ENCODE data around the gene LDHA.
"Not testable (repeated sequence)": the region's sequence is repeated elsewhere in the genome, so short reads cannot be mapped to it uniquely, and the experiment has no call there.

Gene LDHA

GRCh38 chr11:18394928-18395734 lies 768 bp downstream of the LDHA start:
- DNase-seq, result peak in 6 of 14 donors; percentile 16 to 63 (median 46)

- peak; percentile 80 to 99 (median 94) for DNase-seq
Measured at GRCh38 chr11:18395735-18396504, 1.6 kb downstream of the LDHA start.

GRCh38 chr11:18397921-18398320 lies 3.6 kb downstream of the LDHA start:
- no peak for DNase-seq

GRCh38 chr11:18401077-18401476 lies 6.7 kb downstream of the LDHA start:
- DNase-seq, result not testable (repeated sequence)

- DNase-seq, result no peak
Measured at GRCh38 chr11:18404062-18404461, 9.7 kb downstream of the LDHA start.

- DNase-seq, result not testable (repeated sequence)
Measured at GRCh38 chr11:18407400-18407799, 13.0 kb downstream of the LDHA start.

- DNase-seq, result no peak
Measured at GRCh38 chr11:18408558-18409291, 14.4 kb downstream of the LDHA start.

GRCh38 chr11:18416459-18416858 lies 22.1 kb downstream of the LDHA start:
- DNase-seq, result no peak

- DNase-seq, result no peak
Measured at GRCh38 chr11:18419040-18419439, 24.7 kb downstream of the LDHA start.

GRCh38 chr11:18420067-18420466 lies 25.7 kb downstream of the LDHA start:
- no peak for DNase-seq

GRCh38 chr11:18427240-18427639 lies 32.9 kb downstream of the LDHA start:
- no peak for DNase-seq

GRCh38 chr11:18429332-18429731 lies 35.0 kb downstream of the LDHA start:
- DNase-seq, result no peak

GRCh38 chr11:18438691-18439090 lies 44.3 kb downstream of the LDHA start:
- no peak for DNase-seq

GRCh38 chr11:18449251-18449650 lies 54.9 kb downstream of the LDHA start:
- DNase-seq, result no peak

- DNase-seq, result no peak
Measured at GRCh38 chr11:18452927-18453326, 58.6 kb downstream of the LDHA start.

- DNase-seq, result no peak
Measured at GRCh38 chr11:18455686-18456372, 61.5 kb downstream of the LDHA start, which contains the start of gene LDHAL6A. Gene LDHAL6A (plus strand): TSS chr11:18455856. CDS start chr11:18456681, 825 bp downstream.

- no peak for DNase-seq
Measured at GRCh38 chr11:18457450-18457849, 63.1 kb downstream of the LDHA start.
